DMS53 treated with DMSO at 0.1 percent for 48 hours (cell line): ENCODE measurements around the gene KIFAP3.
"Not testable (repeated sequence)": the region's sequence is repeated elsewhere in the genome, so short reads cannot be mapped to it uniquely, and the experiment has no call there.

Experiments
- DNase-seq: peaks from one replicate; lab custom pipeline; 2025; ENCODE audit not compliant: unreplicated experiment; lab: John Stamatoyannopoulos, UW

KIFAP3 gene

GRCh38 chr1:169892176-169892926 is 182.1 kb downstream of the KIFAP3 start:
- no peak for DNase-seq

- peak; percentile 55 for DNase-seq
These were observed 183.0 kb downstream of the KIFAP3 start for GRCh38 chr1:169891539-169891885.

- DNase-seq, result peak; percentile 55
These were observed 183.5 kb downstream of the KIFAP3 start for GRCh38 chr1:169890761-169891538.

GRCh38 chr1:169889871-169890270 is 184.6 kb downstream of the KIFAP3 start:
- no peak for DNase-seq

- DNase-seq, result no peak
These were observed 187.6 kb downstream of the KIFAP3 start for GRCh38 chr1:169886931-169887330.

GRCh38 chr1:169886422-169886821 is 188.1 kb downstream of the KIFAP3 start:
- DNase-seq, result no peak

GRCh38 chr1:169885207-169885606 is 189.3 kb downstream of the KIFAP3 start:
- no peak for DNase-seq

GRCh38 chr1:169884634-169885033 is 189.9 kb downstream of the KIFAP3 start:
- no peak for DNase-seq

- no peak for DNase-seq
These were observed 192.4 kb downstream of the KIFAP3 start for GRCh38 chr1:169882039-169882511.

GRCh38 chr1:169879034-169879840 is 195.3 kb downstream of the KIFAP3 start:
- DNase-seq, result no peak

GRCh38 chr1:169878498-169878897 is 196.0 kb downstream of the KIFAP3 start:
- no peak for DNase-seq

GRCh38 chr1:169877800-169878491 is 196.5 kb downstream of the KIFAP3 start:
- DNase-seq, result no peak

GRCh38 chr1:169874229-169874628 is 200.3 kb downstream of the KIFAP3 start:
- DNase-seq, result no peak

- DNase-seq, result no peak
These were observed 200.8 kb downstream of the KIFAP3 start for GRCh38 chr1:169873582-169874199.

GRCh38 chr1:169872906-169873305 is 201.6 kb downstream of the KIFAP3 start:
- DNase-seq, result no peak

GRCh38 chr1:169871988-169872387 is 202.5 kb downstream of the KIFAP3 start:
- not testable (repeated sequence) for DNase-seq
